Transverse colon (tissue), 4 donors: ENCODE measurements around the gene NSUN3. TPM values are rescaled to one million over a fixed set of nuclear protein-coding genes. Genes with fewer than 3 reads are reported as not detected.

Experiments
- DNase-seq: peaks from one replicate; pipeline ENCODE4 v3.0.0-alpha.2; 2019
- H3K27ac ChIP-seq, 4 donors: fragments of 200-600 bp; sonication (generic); 2 replicates each; pipeline ENCODE4 v1.5.1; 2016 to 2018; ENCODE audit warnings: inconsistent platforms in 4 of 4
- H3K27me3 ChIP-seq: fragments of 200-600 bp; sonication (generic); 2 replicates; pipeline ENCODE4 v1.5.1; 2017; ENCODE audit warnings: inconsistent platforms
- H3K36me3 ChIP-seq, 4 donors: fragments of 200-600 bp; sonication (generic); 2 replicates each; pipeline ENCODE4 v1.5.1; 2017 to 2019; ENCODE audit warnings: inconsistent platforms in 4 of 4
- H3K4me1 ChIP-seq, 4 donors: fragments of 200-600 bp; sonication (generic); 2 replicates each; pipeline ENCODE4 v1.5.1; 2017 to 2020; ENCODE audit warnings: inconsistent platforms in 4 of 4
- H3K4me3 ChIP-seq, 4 donors: fragments of 200-600 bp; sonication (generic); 1 replicate in 1 of 4; 2 replicates in 3 of 4; pipeline versions ENCODE4 v1.5.1 to v1.6.1; 2017 to 2019; ENCODE audit warnings: inconsistent platforms in 4 of 4
- H3K9me3 ChIP-seq, 2 donors: fragments of 200-600 bp; sonication (generic); 2 replicates each; pipeline ENCODE4 v1.5.1; 2017 to 2019; ENCODE audit warnings: inconsistent platforms in 2 of 2
- EP300 ChIP-seq: sonication (generic); formaldehyde crosslinking; IDR thresholded peaks from one replicate; pipeline ENCODE4 v1.6.1; 2017; ENCODE audit warnings: antibody characterized with exemption, low read depth
- POLR2A ChIP-seq: fragments of 450-650 bp; IDR thresholded peaks from one replicate; pipeline ENCODE4 v1.6.1; 2016; ENCODE audit warnings: antibody characterized with exemption, mild to moderate bottlenecking, moderate library complexity
- POLR2AphosphoS5 ChIP-seq, 3 donors: sonication (generic); formaldehyde crosslinking; IDR thresholded peaks; one replicate each; pipeline ENCODE4 v1.6.1; 2016; ENCODE audit warnings: antibody characterized with exemption in 3 of 3
- WGBS, 2 donors: methylation state at CpG; one replicate each; pipeline ENCODE4 v1.1.5; 2018; ENCODE audit warnings: low coverage in 1 of 2; 5-methylcytosine and 5-hydroxymethylcytosine counted together
- in situ Hi-C, 4 donors: fragments of 200-750 bp; cut with MboI; loops; one replicate each; pipeline versions ENCODE4 v1.15.0 to v1.15.1; 2017; ENCODE audit warnings: low sequenced_read_pairs in 3 of 4, low pct_ligation_motif_present in 1 of 4, low pct_unique_long_range_greater_than_20kb in 1 of 4
- intact Hi-C: fragments of 100-400 bp; cut with DNase I; formaldehyde crosslinking; loops from one replicate; pipeline ENCODE4 v1.15.1; 2023; ENCODE audit warnings: low total_unique reads
- total RNA-seq, 4 donors: library from RNA; depleted of rRNA; stranded (reverse); fragments of >200 nt; gene quantifications; one replicate each; pipeline ENCODE4 v1.1.0, GENCODE V29; 2016
- TF ChIP-seq, protein P1 (sequence below), 5 experiments: fragments of 200-600 bp in 3 of 5; fragments of 450-650 bp in 2 of 5; sonication (generic) in 3 of 5; IDR thresholded peaks; 1 replicate in 2 of 5; 2 replicates in 3 of 5; pipeline ENCODE4 v1.5.1; 2016 to 2017; ENCODE audit warnings: antibody characterized with exemption in 5 of 5, inconsistent platforms in 3 of 5, mild to moderate bottlenecking in 2 of 5, moderate library complexity in 1 of 5

NSUN3 gene
- total RNA-seq, 4 donors from 2014 or later, result 10.3 to 27.9 (median 19.0) TPM

DNA sequence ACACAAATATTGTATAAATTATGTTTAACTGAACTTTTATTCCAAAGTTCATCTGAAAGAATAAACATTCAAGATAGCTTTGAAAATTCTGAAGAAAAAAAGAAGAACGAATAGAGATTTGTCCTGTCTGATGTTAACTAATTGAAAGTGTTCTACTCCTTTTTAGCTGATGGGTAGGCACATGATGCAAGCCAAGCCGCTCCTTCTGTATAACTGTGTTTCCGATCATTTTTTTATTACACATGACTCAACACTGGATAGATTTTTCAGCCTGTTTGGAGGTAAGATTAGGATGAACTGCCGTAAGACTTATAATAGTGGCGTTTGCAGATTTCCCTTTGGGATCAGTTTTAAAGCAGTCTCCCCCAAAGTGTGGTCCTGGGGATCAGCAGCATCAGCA lies 19.0 kb downstream of the NSUN3 start:
- Histone ChIP-seq H3K27ac (no peak overlapping the region), H3K4me3 (no peak overlapping the region), H3K4me1 (peaks cover 4 to 19% (median 8%) of the 10 kb centered on the region in 4 donors), H3K9me3 (no peaks in the 10 kb centered on the region), H3K27me3 (no peaks in the 10 kb centered on the region), H3K36me3 (peaks cover 0 to 16% (median 8%) of the 10 kb centered on the region in 4 donors)
- TF ChIP-seq POLR2A, result no peak
- TF ChIP-seq EP300, result no peak
- TF ChIP-seq, protein P1, sequence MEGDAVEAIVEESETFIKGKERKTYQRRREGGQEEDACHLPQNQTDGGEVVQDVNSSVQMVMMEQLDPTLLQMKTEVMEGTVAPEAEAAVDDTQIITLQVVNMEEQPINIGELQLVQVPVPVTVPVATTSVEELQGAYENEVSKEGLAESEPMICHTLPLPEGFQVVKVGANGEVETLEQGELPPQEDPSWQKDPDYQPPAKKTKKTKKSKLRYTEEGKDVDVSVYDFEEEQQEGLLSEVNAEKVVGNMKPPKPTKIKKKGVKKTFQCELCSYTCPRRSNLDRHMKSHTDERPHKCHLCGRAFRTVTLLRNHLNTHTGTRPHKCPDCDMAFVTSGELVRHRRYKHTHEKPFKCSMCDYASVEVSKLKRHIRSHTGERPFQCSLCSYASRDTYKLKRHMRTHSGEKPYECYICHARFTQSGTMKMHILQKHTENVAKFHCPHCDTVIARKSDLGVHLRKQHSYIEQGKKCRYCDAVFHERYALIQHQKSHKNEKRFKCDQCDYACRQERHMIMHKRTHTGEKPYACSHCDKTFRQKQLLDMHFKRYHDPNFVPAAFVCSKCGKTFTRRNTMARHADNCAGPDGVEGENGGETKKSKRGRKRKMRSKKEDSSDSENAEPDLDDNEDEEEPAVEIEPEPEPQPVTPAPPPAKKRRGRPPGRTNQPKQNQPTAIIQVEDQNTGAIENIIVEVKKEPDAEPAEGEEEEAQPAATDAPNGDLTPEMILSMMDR (IDR thresholded peaks at IDR 0.05), result no peak
- no peak for TF ChIP-seq POLR2AphosphoS5 (IDR thresholded peaks at IDR 0.05)
- DNase-seq, result no peak
- intact Hi-C loops (no loop called here), in situ Hi-C loops (no loop called here)
- WGBS, 2 donors, result 55 to 74% methylated on average over 5 of the region's 5 CpGs

DNA sequence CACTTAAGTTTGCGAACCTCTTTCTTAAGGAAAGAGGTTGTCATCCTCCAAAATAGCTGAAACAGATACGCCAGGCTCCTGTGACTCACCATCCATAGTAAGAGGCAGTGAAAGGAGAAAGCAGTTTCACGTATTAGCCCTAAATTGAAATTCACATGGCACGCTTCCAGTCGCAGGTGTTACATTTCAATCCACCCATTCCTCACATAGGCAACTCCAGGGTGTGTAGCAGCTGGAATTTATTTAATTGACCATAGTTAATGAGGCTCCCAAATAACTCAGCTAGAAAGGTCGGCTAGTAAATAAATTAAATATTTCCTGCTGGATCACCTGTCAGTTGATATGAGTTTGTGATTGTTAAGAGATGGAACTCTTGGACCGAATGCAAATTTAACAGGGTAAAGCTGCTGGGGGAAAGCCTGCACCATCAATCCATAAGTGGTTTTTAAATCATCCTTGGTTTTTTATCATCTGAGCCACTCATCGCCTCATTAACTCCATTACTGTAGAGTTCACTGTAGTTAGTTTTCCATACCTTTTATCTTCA lies 19.6 kb downstream of the NSUN3 start:
- TF ChIP-seq POLR2AphosphoS5 (IDR thresholded peaks at IDR 0.05) (no peak), EP300 (no peak), POLR2A (no peak)
- TF ChIP-seq, protein P1 (IDR thresholded peaks at IDR 0.05), result no peak
- intact Hi-C loops (no loop called here), in situ Hi-C loops (no loop called here)
- Histone ChIP-seq H3K4me1 (peaks cover 4 to 19% (median 8%) of the 10 kb centered on the region in 4 donors), H3K9me3 (no peaks in the 10 kb centered on the region), H3K36me3 (peaks cover 0 to 16% (median 8%) of the 10 kb centered on the region in 4 donors), H3K27ac (no peak overlapping the region), H3K27me3 (no peaks in the 10 kb centered on the region), H3K4me3 (no peak overlapping the region)
- no peak for DNase-seq
- WGBS, 2 donors, result 81 to 92% methylated on average over 7 to 8 of the region's 8 CpGs

DNA sequence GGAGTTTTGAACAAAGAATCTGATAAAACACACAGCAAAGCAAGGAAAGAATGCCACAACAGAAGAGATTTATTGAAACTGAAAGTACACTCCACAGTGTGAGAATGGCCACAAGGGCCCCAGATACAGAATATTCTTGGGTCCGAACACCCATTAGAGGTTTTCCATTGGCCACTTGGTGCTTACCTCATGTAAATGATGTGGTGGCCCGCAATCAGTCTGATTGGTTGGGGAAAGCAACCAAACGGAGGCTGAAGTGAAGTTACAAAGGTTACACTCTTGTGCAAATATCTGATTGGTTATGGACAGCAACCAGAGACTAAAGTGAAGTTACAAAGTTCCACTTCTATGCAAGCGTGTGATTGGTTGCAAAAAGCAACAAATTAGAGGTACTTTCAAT lies 20.4 kb downstream of the NSUN3 start:
- DNase-seq, result no peak
- Histone ChIP-seq H3K4me1 (peaks cover 4 to 19% (median 8%) of the 10 kb centered on the region in 4 donors), H3K9me3 (no peaks in the 10 kb centered on the region), H3K4me3 (no peak overlapping the region), H3K36me3 (peaks cover 0 to 16% (median 8%) of the 10 kb centered on the region in 4 donors), H3K27me3 (no peaks in the 10 kb centered on the region), H3K27ac (no peak overlapping the region)
- in situ Hi-C loops, result no loop called here
- 71 to 79% methylated on average over 1 to 4 of the region's 4 CpGs for WGBS, 2 donors
- intact Hi-C loops, result no loop called here
- no peak for TF ChIP-seq EP300
- no peak for TF ChIP-seq POLR2A
- TF ChIP-seq POLR2AphosphoS5 (IDR thresholded peaks at IDR 0.05), result no peak
- TF ChIP-seq, protein P1 (IDR thresholded peaks at IDR 0.05), result no peak

DNA sequence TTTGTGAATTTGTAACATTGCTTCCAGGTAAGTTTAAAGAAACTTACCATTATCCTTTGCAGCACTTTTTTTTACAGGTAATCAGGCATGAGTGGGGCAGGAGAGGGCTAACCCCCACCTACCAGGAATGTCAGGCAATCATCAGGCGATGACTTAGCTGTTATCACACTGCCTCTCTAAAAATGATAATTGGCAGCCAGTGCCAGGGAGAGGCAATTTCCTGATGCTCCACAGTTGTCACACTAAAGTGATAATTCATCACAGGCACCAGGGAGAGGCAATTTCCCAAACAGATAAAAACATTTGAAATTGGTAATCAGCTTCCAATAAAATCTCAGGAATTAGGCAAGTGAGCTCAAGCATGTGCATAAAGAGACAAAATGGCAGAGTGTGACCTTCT lies 26.3 kb downstream of the NSUN3 start:
- in situ Hi-C loops, result no loop called here
- TF ChIP-seq POLR2A (no peak), POLR2AphosphoS5 (IDR thresholded peaks at IDR 0.05) (no peak), EP300 (no peak)
- TF ChIP-seq, protein P1 (IDR thresholded peaks at IDR 0.05), result no peak
- peaks cover 0 to 22% (median 8%) of the 10 kb centered on the region in 4 donors for H3K36me3 ChIP-seq

More for the DNA sequence above, 26.3 kb downstream of the NSUN3 start:
- no peak for DNase-seq
- Histone ChIP-seq H3K27ac (no peak overlapping the region), H3K4me3 (no peak overlapping the region), H3K9me3 (no peaks in the 10 kb centered on the region), H3K27me3 (no peaks in the 10 kb centered on the region), H3K4me1 (no peaks in the 10 kb centered on the region)
- intact Hi-C loops, result no loop called here
- WGBS, 2 donors, result 96 to 100% methylated on average over 1 of the region's 1 CpG
